ENCODE data around the gene PHC2. TPM values are rescaled to one million over a fixed set of nuclear protein-coding genes. Genes with fewer than 3 reads are reported as not detected.

Gene PHC2
- total and polyA plus RNA-seq, 2 of the 13 experiments (the other 11 are each of a cell fraction or from before 2014, with no cell fraction given), result 52.5 to 84.9 TPM

GRCh38 chr1:33348676-33349080, 82.2 kb downstream of the PHC2 start (continued):
- 0 out of 2 replicates have a peak, but pooled peaks have one; percentile 42 for TF ChIP-seq JUNB (CRISPR knock-in tag; IDR thresholded peaks at IDR 0.05; ENCODE audit: borderline replicate concordance)
- TF ChIP-seq POLR2A (IDR thresholded peaks at IDR 0.05; ENCODE audit: insufficient read depth in 1 of 2, low read depth in 2 of 2, low read length in 2 of 2), result 0 out of 4 replicates have a peak, but pooled peaks of 1 of the 2 experiments have one; percentile 28
- TF ChIP-seq, protein P1, sequence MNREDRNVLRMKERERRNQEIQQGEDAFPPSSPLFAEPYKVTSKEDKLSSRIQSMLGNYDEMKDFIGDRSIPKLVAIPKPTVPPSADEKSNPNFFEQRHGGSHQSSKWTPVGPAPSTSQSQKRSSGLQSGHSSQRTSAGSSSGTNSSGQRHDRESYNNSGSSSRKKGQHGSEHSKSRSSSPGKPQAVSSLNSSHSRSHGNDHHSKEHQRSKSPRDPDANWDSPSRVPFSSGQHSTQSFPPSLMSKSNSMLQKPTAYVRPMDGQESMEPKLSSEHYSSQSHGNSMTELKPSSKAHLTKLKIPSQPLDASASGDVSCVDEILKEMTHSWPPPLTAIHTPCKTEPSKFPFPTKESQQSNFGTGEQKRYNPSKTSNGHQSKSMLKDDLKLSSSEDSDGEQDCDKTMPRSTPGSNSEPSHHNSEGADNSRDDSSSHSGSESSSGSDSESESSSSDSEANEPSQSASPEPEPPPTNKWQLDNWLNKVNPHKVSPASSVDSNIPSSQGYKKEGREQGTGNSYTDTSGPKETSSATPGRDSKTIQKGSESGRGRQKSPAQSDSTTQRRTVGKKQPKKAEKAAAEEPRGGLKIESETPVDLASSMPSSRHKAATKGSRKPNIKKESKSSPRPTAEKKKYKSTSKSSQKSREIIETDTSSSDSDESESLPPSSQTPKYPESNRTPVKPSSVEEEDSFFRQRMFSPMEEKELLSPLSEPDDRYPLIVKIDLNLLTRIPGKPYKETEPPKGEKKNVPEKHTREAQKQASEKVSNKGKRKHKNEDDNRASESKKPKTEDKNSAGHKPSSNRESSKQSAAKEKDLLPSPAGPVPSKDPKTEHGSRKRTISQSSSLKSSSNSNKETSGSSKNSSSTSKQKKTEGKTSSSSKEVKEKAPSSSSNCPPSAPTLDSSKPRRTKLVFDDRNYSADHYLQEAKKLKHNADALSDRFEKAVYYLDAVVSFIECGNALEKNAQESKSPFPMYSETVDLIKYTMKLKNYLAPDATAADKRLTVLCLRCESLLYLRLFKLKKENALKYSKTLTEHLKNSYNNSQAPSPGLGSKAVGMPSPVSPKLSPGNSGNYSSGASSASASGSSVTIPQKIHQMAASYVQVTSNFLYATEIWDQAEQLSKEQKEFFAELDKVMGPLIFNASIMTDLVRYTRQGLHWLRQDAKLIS (CRISPR knock-in tag; IDR thresholded peaks at IDR 0.05), result 0 out of 2 replicates have a peak, but pooled peaks have one; percentile 2

GRCh38 chr1:33348194-33348593, 82.7 kb downstream of the PHC2 start:
- peaks cover 62% of the 10 kb centered on the region for H3K79me2 ChIP-seq (ENCODE audit: insufficient read depth, low read length)
- H3K9ac ChIP-seq (ENCODE audit: insufficient read depth, low read depth, low read length), result peak overlapping the region; percentile 81
- H3K36me3 ChIP-seq (replicated peaks in 1 of 2; ENCODE audit: control insufficient read depth in 1 of 2, insufficient read depth in 2 of 2, low read length in 2 of 2), result peaks cover 2 to 18% of the 10 kb centered on the region in 2 experiments; a peak in 2 of 5 replicates
- FAIRE-seq (no peak), DNase-seq (ENCODE audit: low spot score) (no peak), ATAC-seq (no peak)
- H3K27me3 ChIP-seq (ENCODE audit: control insufficient read depth in 1 of 2, insufficient read depth in 2 of 2, low read length in 2 of 2), result no peaks in the 10 kb centered on the region; a peak in 1 of 5 replicates
- H3K27ac ChIP-seq (ENCODE audit: extremely low read length, insufficient read depth, low read length), result peak overlapping the region; percentile 92
- peak overlapping the region; percentile 82 to 94 (median 88) for H3K4me3 ChIP-seq (replicated peaks in 1 of 3; ENCODE audit: insufficient read depth in 1 of 3, low read depth in 2 of 3, low read length in 3 of 3)
- no peaks in the 10 kb centered on the region for H4K20me1 ChIP-seq (ENCODE audit: insufficient read depth, low read length)
- BruUV-seq (replicated peaks), result no TSS peak
- peaks cover 82% of the 10 kb centered on the region for H3K4me1 ChIP-seq (ENCODE audit: insufficient read depth, low read length)
- ChIA-PET CTCF (ENCODE audit: low intra/inter-chr PET ratio, low total read pairs) (no interaction called here), POLR2A (interaction anchor here (1.1 to 2.7 kb wide), 8 partner anchors 9 to 93 kb away, joined by 3 to 16 read pairs (median 6); no protein-coding TSS in a partner anchor)
- H2AFZ ChIP-seq (ENCODE audit: low read length), result no peak overlapping the region
- H3K9me3 ChIP-seq (ENCODE audit: low read length), result no peaks in the 10 kb centered on the region
- TF ChIP-seq MEF2D (CRISPR knock-in tag; IDR thresholded peaks at IDR 0.05) (0 out of 2 replicates have a peak, but pooled peaks have one; percentile 37), NONO (IDR thresholded peaks at IDR 0.05) (no peak), NONO (CRISPR knock-in tag; conservative IDR thresholded peaks at IDR 0.05) (no peak), ZBTB20 (CRISPR knock-in tag; IDR thresholded peaks at IDR 0.05; ENCODE audit: borderline replicate concordance, low read depth) (peak; percentile 52; the same call in 1 of the 2 replicates), SALL2 (CRISPR knock-in tag; IDR thresholded peaks at IDR 0.05) (no peak), ZNF513 (CRISPR knock-in tag; conservative IDR thresholded peaks at IDR 0.05) (no peak), ZNF441 (CRISPR knock-in tag; IDR thresholded peaks at IDR 0.05; ENCODE audit: borderline replicate concordance) (0 out of 2 replicates have a peak, but pooled peaks have one; percentile 36), WIZ (CRISPR knock-in tag; IDR thresholded peaks at IDR 0.05) (no peak)
- TF ChIP-seq, protein P2, sequence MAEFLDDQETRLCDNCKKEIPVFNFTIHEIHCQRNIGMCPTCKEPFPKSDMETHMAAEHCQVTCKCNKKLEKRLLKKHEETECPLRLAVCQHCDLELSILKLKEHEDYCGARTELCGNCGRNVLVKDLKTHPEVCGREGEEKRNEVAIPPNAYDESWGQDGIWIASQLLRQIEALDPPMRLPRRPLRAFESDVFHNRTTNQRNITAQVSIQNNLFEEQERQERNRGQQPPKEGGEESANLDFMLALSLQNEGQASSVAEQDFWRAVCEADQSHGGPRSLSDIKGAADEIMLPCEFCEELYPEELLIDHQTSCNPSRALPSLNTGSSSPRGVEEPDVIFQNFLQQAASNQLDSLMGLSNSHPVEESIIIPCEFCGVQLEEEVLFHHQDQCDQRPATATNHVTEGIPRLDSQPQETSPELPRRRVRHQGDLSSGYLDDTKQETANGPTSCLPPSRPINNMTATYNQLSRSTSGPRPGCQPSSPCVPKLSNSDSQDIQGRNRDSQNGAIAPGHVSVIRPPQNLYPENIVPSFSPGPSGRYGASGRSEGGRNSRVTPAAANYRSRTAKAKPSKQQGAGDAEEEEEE (CRISPR knock-in tag; IDR thresholded peaks at IDR 0.05; ENCODE audit: borderline replicate concordance), result peak; percentile 22; the same call in 1 of the 2 replicates
- intact Hi-C loops (cut with micrococcal nuclease; ENCODE audit: unreplicated experiment) (no loop called here), in situ Hi-C loops (cut with HindIII; ENCODE audit: extremely low pct_ligation_motif_present, low pct_unique_long_range_greater_than_20kb) (no loop called here)
- 3% methylated on average over 2 of the region's 2 CpGs for WGBS (ENCODE audit: low lambda C conversion rate)
- H3K4me2 ChIP-seq (ENCODE audit: low read depth, low read length), result peak overlapping the region; percentile 88

All from HepG2 (cell line).